H54 (cell line): ENCODE data around the gene ZNF423.

Experiments
- DNase-seq: peaks from one replicate; pipeline ENCODE4 v3.0.0; 2011; ENCODE audit warnings: low spot score, mixed read lengths; ENCODE audit not compliant: insufficient read length
- FAIRE-seq: peaks from 3 replicates; lab custom pipeline; 2011; peaks lifted over from hg19 to GRCh38; lab: Jason Lieb, UNC
- POLR2A ChIP-seq: IDR thresholded peaks from 2 replicates; pipeline ENCODE4 v1.6.1; 2011; ENCODE audit warnings: low read depth, mild to moderate bottlenecking, low read length

Gene ZNF423

DNA sequence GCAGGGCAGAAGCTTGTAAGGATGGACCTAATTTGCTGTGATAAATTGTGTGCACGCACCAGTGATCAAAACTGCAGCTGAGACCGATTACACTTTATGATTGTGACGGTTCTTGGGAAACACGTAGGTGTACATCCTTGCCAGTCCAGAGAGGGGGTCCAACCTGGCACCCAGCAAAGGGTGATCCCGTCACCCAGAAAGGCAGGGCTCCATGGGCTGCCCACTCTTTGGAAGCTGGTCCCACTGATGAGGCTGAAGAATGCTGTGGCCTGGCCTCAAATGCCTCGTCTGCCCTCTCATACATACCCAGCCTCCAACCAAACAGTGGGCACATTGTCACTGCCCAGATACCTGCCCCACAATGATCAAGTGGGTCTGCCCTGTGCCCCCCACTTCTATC, 350.4 kb downstream of the ZNF423 start:
- TF ChIP-seq POLR2A = no peak
- DNase-seq (no peak), FAIRE-seq (no peak)

DNA sequence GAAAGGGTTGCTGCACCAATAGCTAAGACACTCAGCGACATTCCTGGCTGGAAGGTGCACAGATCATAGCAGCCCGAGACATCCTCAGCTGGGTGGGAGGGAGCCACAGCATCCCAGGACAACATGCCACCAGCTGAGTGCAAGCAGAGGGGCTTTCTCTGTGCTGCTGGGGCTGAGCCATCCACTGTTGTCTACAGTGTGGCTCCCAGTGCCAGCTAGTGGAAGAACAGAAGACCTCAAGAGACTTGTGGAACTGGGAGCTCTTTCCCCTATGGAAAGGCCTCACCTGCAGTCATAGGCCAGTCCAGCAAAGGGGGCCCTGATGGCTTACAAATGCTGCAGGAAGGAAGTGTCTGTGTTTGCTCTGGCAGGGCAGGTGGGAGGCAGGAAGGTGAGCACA, 351.3 kb downstream of the ZNF423 start:
- FAIRE-seq (no peak), DNase-seq (no peak)
- TF ChIP-seq POLR2A = no peak

DNA sequence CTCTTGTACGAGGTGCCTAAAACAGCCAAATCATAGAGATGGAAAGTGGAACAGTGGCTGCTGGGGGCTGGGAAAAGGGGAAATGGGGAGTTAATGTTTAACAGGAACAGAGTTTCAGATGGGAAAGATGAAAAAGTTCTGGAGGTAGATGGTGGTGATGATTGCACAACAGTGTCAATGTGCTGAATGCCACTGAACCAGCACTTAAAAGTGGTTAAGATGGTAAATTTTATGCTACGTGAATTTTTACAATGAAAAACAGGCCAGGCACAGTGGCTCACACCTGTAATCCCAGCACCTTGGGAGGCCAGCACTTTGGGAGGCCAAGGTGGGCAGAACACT, 351.9 kb downstream of the ZNF423 start:
- no peak for TF ChIP-seq POLR2A
- no peak for DNase-seq
- FAIRE-seq = no peak

DNA sequence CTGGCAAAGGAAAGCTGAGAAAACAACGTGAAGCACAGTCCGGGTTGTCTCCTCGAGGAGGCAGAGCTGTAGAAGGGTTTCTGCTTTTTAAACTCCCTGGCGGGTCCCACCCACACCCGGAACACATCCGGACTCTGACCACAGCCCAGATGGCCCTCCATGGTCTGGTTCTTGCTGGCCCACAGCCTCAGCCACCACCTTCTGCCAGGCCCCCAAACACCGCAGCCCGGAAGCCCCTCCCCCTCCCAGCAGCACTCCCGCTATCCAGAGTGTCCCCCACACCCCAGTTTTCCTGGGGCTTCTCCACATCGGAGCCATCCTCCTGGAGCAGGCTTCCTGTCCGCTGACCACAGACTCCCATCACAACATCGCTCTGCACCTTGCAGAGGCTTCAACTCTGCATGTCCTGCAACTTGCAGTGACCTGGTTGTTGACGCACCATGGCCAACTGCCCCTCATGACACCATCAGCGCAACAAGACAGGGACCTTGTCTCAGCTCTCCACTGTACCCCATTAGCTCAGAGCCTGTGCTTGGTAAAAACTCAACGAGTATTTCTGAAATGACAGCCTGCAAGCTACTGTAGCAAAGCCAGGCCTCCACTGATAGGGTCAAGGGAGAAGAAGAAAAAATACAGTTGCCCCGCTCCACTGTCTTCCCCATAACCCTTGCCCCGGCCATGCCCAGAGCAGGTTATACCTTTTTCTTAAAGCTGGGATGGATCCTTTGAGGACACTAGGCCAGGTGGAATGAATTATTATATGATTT, 352.5 kb downstream of the ZNF423 start:
- FAIRE-seq = no peak
- DNase-seq = no peak
- no peak for TF ChIP-seq POLR2A

DNA sequence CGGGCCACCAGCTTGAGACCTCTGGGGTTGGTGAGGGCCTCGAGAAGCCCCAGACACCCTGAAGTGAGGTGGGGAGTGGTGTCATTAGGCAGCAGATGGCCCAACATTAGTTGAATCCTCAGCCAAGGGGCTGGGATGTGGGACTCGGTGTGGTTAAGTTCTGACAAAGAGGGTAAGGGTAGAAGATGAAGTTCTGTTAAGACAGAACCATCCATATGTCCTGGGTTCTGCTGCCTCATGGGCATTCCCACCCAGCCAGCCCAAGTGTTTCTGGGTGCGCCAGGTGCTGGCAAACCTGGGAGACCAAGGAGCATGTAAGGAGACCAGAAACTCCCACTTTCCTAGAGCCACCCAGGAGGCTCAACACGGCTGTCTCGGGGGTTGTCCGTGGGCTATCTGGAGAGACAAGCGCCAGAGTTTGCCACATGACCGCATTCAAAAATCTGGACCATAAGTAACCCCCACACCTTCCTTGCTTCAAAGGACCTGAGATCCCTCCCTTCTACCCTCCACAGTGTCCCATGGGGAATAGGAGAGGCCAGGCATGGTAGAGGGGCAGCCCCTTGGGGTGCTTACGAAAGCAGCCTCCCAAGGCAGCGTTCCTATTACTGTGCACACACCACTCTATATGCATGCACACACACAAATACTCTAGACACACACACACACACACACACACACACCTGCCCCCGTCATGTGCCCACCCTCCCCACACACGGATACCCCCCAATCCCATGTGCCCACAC, 353.6 kb downstream of the ZNF423 start:
- FAIRE-seq (no peak), DNase-seq (no peak)
- no peak for TF ChIP-seq POLR2A

DNA sequence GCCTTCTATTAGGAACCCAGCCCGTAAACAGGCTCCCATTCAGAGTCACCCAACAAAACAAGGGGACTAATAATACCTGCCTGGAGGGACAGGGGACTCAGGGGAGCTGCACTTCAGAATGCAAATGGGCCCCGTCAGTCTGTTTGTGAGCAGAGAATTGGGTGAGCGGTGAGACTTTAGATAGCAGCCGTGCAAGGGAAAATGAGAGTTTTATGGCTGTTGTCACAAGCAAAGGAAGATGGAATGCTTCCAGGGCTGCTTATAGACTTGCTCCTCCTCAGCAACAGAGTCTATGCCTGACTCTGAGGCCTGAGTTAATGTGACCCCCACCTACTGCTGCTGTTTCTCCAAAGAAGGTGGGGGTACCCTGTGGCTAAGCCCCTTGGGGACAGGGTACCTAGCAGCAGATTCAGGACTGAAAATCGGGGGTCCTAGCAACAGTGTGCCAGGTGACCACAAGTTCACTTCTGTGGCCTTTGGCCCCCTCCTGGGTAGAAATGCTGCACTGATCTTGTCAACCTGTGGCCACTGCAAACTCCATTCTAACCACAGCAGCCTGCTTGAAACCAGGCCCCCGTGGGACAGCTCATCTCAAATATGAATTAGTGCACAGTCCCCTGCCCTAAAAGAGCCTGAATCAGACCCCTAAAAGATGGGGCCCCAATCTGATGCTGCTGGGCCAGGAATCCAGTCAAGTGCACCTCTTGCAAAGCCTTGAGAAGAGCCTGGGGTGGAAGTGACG, 355.9 kb downstream of the ZNF423 start:
- FAIRE-seq = no peak
- no peak for TF ChIP-seq POLR2A
- no peak for DNase-seq

DNA sequence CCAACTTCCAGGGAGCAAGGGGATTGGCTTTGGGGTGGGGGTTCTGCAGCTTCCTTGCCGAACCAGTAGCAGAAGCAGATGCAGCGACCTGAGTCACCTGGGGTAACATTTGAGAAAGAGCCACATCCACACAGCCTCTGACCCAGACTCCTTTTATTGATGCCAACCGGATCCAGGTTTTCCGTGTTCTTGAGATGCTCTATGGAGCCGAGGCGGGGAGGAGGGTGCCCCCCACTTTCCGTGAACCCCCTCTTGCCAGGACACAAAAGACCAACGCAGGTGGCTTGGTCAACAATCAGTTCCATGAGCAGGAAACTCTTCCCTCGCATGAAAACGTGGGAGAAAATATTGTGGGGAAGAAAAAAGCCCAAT, 356.5 kb downstream of the ZNF423 start:
- DNase-seq (no peak), FAIRE-seq (no peak)
- no peak for TF ChIP-seq POLR2A

DNA sequence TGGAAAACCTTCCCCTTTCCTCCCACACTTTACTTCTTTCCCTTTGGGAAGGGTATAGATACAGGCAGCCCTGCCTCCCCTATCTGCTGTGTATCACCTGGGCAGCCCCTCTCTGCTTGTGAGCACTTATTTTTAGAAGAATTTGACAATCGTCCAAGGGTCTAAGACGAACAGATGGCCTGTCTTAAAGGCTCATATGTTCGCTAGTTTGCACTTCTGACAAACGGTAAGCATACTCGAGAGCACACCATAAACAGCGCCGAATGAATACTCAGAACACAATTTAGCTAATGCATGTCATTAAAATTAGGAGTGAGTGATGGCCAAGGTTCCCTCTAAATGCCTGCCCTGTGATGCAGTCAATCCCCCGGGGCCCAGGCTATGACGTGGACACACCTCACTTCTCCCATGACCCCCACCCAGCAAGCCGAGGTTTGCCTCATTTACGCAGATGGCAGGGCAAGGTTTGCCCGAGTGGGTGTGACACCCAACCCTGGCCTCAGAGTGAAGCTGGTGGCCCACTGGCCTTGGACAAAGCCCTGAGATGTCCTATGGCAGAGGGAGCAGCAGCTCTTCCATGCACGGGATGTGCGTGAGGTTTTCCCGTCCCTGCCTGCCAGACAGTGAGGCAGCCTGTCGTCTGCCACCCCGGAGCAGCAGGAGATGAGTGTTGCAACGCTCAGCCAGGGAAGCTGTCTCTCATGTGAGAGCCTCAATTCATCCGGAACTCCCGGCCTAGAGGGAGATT, 357.1 kb downstream of the ZNF423 start:
- no peak for TF ChIP-seq POLR2A
- FAIRE-seq (no peak), DNase-seq (no peak)

DNA sequence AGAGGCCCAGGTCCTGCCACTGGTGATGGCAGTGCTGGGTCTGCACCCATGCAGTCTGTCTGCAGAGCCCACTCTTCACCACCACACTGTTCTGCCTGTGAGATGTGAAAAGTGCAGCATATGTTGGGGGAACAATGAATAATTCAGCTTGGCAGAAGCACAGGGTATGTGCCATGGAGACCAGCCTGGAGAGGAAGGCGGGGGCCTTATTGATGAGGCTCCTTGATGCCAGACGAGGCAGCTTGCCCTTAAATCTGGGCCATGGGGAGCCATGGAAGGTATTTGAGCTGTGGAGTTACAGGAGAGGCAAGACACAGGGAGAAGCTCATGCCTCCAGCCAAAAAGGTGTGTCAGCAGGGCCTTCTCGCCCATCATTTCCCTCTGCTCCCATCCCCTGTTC, 357.6 kb downstream of the ZNF423 start:
- TF ChIP-seq POLR2A = no peak
- FAIRE-seq (no peak), DNase-seq (no peak)

DNA sequence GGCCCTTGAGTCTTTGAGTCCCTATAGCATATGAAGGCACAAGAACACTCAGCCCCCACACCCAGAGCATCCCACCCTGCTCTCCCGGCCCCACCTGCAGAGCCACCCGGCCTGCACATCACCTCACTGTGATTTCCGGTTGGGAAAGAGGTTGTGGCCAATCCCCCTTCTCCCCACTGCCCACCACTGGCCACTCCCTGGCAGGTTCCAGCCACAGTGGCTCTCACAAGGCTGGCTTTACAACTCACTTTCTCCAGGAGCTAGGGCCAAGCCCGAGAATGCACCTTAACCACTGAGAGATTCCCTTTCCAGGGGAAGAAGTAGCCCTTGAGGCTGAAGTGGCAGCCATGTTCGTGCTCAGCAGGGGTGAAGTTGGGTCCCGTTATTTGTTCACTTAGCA, 358.4 kb downstream of the ZNF423 start:
- FAIRE-seq = no peak
- DNase-seq = no peak
- no peak for TF ChIP-seq POLR2A

DNA sequence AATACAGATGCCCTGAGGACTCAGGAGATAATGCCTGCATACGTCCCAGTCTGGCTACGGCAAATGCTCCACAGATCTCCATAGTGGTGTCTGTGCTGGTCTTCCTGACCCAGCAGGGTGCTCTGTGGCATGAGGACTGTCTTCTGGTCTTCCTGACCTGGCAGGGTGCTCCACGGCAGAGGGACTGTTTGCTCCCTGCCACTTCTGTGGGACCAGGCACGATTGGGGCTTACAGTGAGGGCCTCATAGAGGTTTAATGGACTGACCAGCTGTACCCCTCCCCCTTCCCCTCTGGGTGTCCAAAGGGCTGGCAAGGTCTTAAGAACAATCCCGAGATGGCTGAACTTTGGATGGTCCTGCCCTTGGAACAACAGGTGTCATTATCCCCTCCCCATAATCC, 359.3 kb downstream of the ZNF423 start:
- no peak for TF ChIP-seq POLR2A
- DNase-seq (no peak), FAIRE-seq (no peak)

DNA sequence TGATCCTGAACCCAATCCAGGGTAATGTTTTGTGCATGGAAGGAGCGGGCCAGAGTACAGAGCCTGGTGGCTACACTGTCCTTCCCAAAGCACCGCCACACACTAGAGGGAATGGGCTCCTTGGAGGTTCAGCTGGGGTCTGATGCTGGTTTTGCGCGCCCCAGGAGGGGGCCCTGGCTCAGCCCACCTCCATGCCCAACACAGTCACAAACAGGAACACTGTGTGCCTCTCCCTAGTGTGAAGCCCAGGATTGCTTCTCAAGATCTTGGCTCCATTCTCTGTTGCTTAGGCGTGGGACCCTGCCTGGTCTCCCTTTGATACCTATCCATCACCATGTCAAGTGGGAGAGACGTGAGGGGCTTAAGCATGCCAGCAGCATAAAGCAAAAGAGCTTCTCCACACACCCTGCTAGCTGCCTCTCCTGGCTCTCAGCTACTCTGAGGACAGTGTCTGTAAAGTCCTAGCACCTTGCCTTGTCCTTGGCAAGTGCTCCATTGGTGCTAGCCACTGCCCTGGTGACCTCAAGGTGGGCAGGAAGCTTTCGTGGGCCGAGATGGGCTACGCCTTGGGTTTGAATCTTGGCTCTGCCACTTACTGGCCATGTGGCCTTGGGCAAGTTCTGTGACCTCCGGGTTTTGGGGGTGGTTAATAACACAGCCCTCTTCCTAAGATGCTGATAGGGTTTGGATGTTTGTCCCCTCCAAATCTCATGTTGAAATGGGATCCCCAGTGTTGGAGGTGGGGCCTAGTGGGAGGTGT, 360.1 kb downstream of the ZNF423 start:
- no peak for FAIRE-seq
- TF ChIP-seq POLR2A = no peak
- DNase-seq = no peak
